ENCODE data around the gene MYL6.

- TF ChIP-seq CTCF (IDR thresholded peaks at IDR 0.05) (no peak), POLR2A (IDR thresholded peaks at IDR 0.05) (peak; percentile 97)
These were observed at the start of gene MYL6 for GRCh38 chr12:56158029-56158925.

All from right lobe of liver (tissue), 4 donors.